Stimulated activated CD4-positive, alpha-beta T cell treated with anti-CD3 and anti-CD28 coated beads, Interleukin-1b, Interleukin-23, amount 100 ng/mL, for 1 hour (primary cell): ENCODE results near the gene CAV1.

Experiments
- DNase-seq, 2 donors: peaks; one replicate each; pipeline ENCODE4 v3.0.0-alpha.2; 2020; ENCODE audit warnings: low read depth in 2 of 2

CAV1 gene

GRCh38 chr7:116530107-116530820 lies 5.4 kb downstream of the CAV1 start:
- DNase-seq: no peak

DNA sequence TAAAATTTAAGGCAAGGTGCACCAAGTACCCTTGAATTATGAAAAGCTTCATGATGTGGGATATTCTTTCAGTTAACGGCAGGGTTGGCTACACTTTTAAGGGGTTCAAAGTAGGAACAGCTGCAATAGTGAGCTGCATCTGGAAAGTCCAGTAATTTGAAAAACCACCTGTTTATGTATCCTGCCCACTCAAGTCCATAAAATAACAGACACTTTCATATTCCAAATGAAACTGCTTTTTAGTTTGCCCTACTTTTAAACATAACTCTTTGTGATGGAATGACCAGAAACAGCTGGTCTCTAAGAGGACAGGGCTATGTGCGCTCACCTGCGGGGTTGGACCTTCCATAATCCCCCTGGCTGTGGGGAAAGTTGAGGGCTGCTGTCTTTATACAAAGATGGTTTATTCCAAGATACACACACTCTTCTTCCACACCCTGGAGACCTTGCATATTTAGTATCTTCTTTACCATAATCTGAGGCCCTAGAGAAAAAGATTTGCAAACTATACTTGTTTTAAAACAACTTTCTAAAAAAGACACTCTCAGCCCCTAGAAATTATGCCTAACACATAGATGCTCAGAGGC lies 7.4 kb downstream of the CAV1 start:
- no peak for DNase-seq

DNA sequence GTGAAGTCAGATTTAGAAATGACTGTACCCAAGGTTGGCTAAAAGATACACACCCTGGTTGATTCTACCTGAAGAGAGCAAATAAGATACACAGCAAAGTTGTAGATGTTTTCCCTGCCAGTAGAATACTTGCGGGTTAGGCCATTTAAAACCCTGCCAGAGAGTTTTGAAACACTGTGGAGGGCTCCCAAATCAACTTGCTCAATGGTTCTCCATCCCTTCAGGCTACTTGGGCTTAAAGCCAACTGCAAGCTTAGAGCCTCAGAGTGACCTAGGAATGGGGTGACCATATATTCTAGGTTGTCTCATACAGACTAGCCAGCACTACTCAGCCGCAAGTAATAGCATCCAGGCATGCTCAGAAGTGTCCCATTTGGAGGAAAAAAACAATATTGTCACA lies 10.0 kb downstream of the CAV1 start:
- DNase-seq: no peak

DNA sequence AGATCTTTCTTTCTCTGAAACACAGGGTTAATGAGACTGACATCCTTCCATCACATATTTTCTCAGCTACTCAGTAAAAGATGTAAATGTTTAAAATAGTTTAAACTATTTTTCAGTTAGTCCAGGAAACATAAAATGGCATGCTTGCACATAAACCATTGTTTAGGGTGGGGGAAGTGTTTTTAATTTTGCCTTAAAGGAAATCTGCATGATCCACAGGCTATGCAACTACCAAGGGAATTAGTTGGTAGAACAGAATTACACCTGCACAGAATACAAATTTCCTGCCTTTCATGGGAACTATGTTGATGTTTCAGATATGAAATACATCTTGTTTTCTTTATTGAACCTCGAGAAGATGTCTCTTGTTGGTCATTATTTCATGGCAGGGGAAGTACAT lies 10.6 kb downstream of the CAV1 start:
- DNase-seq: no peak

- no peak for DNase-seq
Measured at GRCh38 chr7:116538138-116538537, 13.3 kb downstream of the CAV1 start.

GRCh38 chr7:116539879-116540278 lies 15.0 kb downstream of the CAV1 start:
- no peak for DNase-seq

- no peak for DNase-seq
Measured at GRCh38 chr7:116540743-116541142, 15.9 kb downstream of the CAV1 start.

- DNase-seq: no peak
Measured at GRCh38 chr7:116541951-116542350, 17.1 kb downstream of the CAV1 start.

DNA sequence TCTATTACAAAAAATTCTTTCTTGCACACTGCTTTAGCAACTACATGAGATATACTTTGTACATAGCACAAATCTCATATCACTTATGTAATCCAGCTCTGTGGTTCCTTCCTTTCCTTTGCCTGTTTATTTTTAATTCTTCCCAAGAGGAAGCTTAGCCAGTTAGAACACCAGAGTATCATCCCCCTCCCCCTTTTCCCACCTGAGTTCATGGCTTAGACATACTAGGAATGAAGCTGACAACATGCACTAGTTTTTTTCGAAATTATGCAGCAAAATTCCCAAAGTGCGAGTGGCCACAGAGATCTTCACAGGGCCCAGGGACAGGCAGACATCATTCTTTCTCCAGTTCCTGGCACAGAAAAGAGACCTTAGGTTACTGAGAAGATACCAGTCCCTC lies 17.8 kb downstream of the CAV1 start:
- DNase-seq: no peak

- no peak for DNase-seq
Measured at GRCh38 chr7:116543664-116544063, 18.8 kb downstream of the CAV1 start.

DNA sequence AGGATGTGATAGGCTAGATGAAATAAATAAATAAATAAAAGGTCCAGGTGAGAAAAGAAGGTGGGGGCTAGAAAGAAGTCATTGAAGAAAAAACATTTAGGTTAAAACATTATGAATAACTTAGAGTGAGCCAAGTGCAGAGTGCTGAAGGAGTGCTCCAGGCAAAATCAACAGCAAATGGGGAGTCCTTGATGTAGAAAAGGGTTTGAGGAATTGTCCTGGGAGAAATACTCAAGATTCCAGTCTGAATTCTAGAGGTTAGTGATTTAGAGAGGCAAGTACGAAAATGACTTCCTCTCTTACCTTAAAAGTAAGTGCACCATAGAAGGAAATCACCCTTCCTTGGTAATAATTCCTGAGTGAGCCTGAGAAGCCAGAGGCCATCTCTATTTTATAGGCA lies 19.7 kb downstream of the CAV1 start:
- DNase-seq: no peak

- no peak for DNase-seq
Measured at GRCh38 chr7:116545411-116545993, 20.7 kb downstream of the CAV1 start.

GRCh38 chr7:116546054-116546453 lies 21.2 kb downstream of the CAV1 start:
- no peak for DNase-seq

- no peak for DNase-seq
Measured at GRCh38 chr7:116546916-116547315, 22.1 kb downstream of the CAV1 start.

- no peak for DNase-seq
Measured at GRCh38 chr7:116547347-116547746, 22.5 kb downstream of the CAV1 start.

- DNase-seq: no peak
Measured at GRCh38 chr7:116548506-116548905, 23.7 kb downstream of the CAV1 start.

DNA sequence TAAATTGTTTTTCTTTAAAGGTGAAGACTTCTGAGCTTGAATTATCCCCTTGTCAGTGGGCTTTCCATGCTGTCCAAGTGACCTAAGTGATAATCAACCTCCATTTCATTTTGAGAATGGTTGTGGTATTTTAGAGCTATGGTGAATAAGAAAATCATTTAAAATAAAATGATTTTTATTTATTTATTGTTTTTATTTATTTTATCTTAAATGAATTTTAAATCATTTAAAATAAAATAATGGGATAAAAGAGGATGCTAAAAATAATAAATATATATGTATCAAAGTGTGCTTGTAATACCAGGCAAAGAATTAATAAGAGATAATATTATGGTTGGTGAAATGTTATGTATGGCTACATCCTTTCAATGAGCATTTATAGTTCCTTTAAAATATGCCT lies 24.5 kb downstream of the CAV1 start:
- DNase-seq: no peak

- no peak for DNase-seq
Measured at GRCh38 chr7:116551692-116552091, 26.9 kb downstream of the CAV1 start.

DNA sequence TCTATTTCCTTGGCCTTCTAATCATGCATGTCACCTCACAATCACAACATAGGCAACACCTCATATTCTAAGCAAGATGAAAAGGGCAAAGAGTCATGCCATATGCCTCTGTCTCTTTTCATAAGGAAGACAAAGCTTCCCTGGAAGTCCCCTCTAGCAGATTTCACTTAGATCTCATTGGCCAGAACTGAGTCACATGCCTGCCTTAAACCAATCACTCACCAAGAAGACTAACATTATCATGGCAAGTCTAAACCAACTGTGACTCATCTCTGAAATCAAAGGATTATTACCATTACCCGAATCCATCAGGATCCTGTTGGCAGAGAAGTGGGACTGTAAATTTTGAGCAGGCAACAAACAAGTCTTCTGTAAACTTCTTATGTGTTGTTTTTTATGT lies 27.8 kb downstream of the CAV1 start:
- no peak for DNase-seq

DNA sequence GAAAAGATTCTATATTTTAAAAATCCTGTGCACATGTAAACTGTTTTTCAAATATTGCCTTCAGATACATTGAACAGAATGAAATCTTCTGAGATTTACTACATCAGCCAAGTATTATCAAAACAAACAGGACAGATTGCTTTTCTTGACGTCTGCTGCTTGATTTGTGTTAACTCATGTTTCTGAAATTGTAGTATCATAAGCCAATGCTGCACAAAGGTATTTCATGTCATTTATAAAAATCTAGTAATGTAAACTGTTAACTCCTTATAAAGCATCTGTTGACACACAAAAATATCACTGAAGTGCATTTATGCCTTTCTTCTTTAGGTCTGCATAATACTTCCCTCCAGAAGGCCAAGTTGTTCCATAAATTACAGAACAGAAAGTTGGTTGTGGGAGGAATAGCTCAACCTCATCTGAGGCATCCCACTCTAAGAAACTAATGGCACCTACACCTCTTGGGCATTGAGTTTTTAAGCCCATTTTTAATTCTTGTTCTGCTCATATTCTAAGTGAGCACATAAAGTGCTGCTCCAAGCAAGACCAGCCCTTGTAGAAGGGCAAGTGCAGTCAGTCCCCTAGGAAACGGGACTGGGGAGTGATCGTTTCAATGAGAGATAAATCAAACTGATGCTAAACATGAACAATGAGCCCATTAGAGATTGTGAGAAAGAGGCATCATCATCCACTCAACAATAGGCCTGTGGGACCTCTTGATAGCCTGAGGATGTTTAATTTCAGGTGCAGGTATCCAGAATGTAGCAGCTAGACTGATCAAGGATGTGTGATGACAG lies 28.5 kb downstream of the CAV1 start:
- no peak for DNase-seq

DNA sequence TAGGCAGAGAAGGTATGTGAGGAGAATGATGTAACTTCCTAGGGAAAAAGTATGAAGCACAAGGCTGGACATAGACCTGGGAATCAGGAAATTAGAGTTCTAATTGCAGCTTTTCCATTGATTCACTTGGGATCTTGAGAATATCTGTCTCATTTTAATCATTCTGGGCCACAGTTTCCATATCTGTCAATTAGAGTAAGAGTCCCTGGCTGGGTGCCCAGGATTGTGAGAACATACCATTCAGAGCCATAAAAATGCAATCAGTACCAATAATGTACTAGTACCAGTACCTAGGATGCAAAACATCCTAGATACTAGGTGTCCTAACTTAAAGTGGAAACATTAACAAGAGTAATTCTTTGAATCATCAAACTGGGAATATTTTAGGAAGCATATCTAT lies 29.6 kb downstream of the CAV1 start:
- DNase-seq: no peak

DNA sequence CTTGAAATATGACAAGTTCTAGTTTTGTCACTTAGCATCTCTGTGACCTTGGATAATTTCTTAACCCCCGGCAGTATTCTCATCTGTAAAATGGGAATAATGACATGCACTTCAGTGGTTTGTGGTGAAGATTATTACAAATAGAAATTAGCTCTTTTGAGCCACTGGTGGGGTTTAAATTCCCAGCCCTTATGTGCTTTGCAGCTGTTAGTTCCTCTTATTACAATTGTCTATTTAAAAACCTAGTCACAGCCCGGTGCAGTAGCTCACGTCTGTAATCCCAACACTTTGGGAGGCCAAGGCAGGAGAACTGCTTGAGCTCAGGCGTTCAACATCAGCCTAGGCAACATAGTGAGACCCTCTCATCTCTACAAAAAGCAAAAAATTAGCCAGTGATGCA lies 30.1 kb downstream of the CAV1 start:
- DNase-seq: no peak
